GM23338 (cell line): ENCODE data around the gene MCM7.

Experiments
- EZH2phosphoT487 ChIP-seq: fragments of 200-600 bp; sonication (generic); IDR thresholded peaks from one replicate; pipeline ENCODE4 v1.8.1; 2018; ENCODE audit warnings: antibody characterized with exemption; ENCODE audit not compliant: unreplicated experiment
- POLR2AphosphoS5 ChIP-seq: IDR thresholded peaks from 2 replicates; pipeline ENCODE4 v1.6.1; 2016; ENCODE audit warnings: antibody characterized with exemption, low read depth
- TF ChIP-seq, protein P1 (sequence below), 2 experiments: fragments of 200-600 bp in 1 of 2; sonication (generic) in 1 of 2; conservative IDR thresholded peaks; 2 replicates each; pipeline versions ENCODE4 v1.5.1 to v1.6.1; 2016 to 2017; ENCODE audit warnings: antibody characterized with exemption in 2 of 2, low read depth in 2 of 2, mild to moderate bottlenecking in 2 of 2, moderate library complexity in 1 of 2

GRCh38 chr7:100107125-100107737 lies 6.0 kb upstream of the MCM7 start:
- no peak for TF ChIP-seq EZH2phosphoT487
- TF ChIP-seq, protein P1, sequence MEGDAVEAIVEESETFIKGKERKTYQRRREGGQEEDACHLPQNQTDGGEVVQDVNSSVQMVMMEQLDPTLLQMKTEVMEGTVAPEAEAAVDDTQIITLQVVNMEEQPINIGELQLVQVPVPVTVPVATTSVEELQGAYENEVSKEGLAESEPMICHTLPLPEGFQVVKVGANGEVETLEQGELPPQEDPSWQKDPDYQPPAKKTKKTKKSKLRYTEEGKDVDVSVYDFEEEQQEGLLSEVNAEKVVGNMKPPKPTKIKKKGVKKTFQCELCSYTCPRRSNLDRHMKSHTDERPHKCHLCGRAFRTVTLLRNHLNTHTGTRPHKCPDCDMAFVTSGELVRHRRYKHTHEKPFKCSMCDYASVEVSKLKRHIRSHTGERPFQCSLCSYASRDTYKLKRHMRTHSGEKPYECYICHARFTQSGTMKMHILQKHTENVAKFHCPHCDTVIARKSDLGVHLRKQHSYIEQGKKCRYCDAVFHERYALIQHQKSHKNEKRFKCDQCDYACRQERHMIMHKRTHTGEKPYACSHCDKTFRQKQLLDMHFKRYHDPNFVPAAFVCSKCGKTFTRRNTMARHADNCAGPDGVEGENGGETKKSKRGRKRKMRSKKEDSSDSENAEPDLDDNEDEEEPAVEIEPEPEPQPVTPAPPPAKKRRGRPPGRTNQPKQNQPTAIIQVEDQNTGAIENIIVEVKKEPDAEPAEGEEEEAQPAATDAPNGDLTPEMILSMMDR (conservative IDR thresholded peaks at IDR 0.05; ENCODE audit: low read depth in 2 of 2) = no peak
- TF ChIP-seq POLR2AphosphoS5 = no peak; the same call in 1 of the 2 replicates
